Jurkat, Clone E6-1 (cell line): ENCODE data around the gene CEP68.
"Not testable (repeated sequence)": the region's sequence is repeated elsewhere in the genome, so short reads cannot be mapped to it uniquely, and the experiment has no call there.

ENCODE experiments used
- DNase-seq: peaks from one replicate; pipeline ENCODE4 v3.0.0-alpha.2; 2011; ENCODE audit warnings: low read depth, low spot score
- H3K4me3 ChIP-seq: 2 replicates; pipeline ENCODE4 v1.5.1; 2011; ENCODE audit warnings: mild to moderate bottlenecking, low read length, control low read depth, moderate library complexity

CEP68 gene

DNA sequence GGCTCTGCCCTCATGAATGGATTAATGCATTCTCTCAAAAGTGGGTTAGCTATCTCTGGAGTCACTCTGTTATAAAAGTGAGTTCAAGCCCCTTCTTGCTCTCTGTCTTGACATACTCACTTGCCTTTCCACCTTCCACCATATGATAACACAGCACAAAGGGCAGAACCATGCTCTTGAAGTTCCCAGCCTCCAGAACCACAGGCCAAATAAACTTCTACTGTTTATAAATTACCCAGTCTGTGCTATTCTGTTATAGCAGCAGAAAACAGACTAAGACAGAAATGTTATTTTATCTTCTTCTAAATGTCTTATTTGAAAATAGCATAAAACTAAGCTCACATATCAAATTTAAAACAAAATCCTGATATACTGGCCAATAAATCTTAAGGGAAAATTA, 58.7 kb downstream of the CEP68 start:
- DNase-seq = no peak

GRCh38 chr2:65116645-65117044, 60.4 kb downstream of the CEP68 start:
- no peak overlapping the region for H3K4me3 ChIP-seq
- no peak for DNase-seq

More for the DNA sequence above, 58.7 kb downstream of the CEP68 start:
- no peak overlapping the region for H3K4me3 ChIP-seq

GRCh38 chr2:65120990-65121693, 64.9 kb downstream of the CEP68 start:
- no peak for DNase-seq
- no peak overlapping the region for H3K4me3 ChIP-seq

DNA sequence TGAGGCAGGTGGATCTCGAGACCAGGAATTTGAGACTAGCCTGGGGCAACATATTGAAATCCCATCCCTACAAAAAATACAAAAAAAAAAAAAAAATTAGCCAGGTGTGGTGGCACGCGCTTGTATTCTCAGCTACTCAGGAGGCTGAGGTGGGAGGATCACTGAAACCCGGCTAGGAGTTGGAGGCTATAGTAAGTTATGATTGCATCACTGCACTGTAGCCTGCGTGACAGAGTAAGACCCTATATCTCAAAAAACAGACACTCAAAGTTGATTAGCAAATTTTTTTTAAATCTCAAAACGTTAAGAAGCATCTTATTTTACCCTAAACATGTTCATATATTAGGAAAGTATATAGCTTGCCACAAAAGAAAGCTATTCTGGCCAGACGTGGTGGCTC, 66.1 kb downstream of the CEP68 start:
- no peak for DNase-seq
- no peak overlapping the region for H3K4me3 ChIP-seq

DNA sequence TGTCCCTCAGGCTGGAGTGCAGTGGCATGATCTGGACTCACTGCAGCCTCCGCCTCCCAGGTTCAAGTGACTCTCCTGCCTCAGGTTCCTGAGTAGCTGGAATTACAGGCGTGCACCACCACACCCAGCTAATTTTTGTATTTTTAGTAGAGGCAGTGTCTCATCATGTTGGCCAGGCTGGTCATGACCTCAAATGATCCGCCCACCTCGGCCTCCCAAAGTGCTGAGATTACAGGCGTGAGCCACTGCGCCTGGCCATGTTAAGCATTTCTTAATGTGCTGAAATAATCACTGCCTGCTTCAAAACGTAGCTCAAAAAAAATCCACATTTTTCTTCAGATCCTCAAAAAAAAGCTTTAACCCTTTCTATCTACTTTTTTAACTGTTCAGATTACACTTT, 69.2 kb downstream of the CEP68 start:
- H3K4me3 ChIP-seq, DNase-seq: not testable (repeated sequence)

GRCh38 chr2:65128297-65129190, 72.3 kb downstream of the CEP68 start:
- no peak for DNase-seq
- peak overlapping the region; percentile 98 for H3K4me3 ChIP-seq

GRCh38 chr2:65129286-65129825, 73.1 kb downstream of the CEP68 start:
- H3K4me3 ChIP-seq = peak overlapping the region; percentile 98
- DNase-seq = no peak

DNA sequence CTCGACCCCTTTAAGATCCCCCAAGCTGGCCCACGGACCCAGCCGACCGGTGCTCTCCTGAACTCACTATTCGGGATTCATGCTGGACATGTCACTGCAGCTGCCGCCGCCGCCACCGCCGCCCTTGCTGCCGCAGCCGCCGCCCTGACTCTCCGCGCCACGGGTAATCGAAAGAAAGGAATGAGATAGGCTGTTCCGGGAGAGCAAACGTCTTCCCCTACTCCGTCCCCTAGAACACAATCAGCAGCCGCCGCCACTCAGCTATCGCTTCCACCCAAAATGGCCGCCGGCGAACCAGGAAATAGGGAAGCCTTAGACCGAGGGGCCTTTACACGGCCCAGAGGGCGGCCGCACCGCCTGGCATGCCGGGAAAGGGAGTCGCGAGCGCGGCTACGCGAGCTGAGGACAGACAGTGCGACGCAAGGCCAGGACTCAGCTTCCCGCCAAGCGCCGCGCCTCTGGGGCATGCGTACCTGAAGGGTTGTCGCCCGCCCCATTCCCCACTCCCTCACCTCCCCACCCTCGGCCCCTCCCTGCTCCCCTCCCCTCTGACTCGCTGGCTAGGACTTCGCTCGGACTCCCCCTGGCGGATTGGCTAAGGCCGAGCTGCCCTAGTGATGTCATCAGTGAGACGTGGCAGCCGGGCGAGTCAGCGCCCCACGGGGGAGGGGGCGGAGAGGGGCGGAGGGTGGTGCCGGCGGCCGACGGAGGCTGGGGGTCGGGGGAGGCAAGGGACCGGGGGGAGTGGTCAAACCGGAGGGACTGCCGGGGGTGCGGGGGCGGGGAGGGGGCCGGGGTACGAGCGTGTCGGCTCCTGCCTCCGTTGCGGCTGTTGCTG, 73.8 kb downstream of the CEP68 start, which contains the start of gene RAB1A:
TSS of gene RAB1A (minus strand) at position 281 of the 838 bp plus-strand sequence. CDS start at position 90, 191 bp downstream.
- DNase-seq = peak; percentile 98
- H3K4me3 ChIP-seq = peak within 1 kb of the TSS; percentile 98

- H3K4me3 ChIP-seq = peak overlapping the region; percentile 98
- DNase-seq = no peak
These were observed 74.5 kb downstream of the CEP68 start for GRCh38 chr2:65130664-65131175.

GRCh38 chr2:65132930-65133329, 76.7 kb downstream of the CEP68 start:
- not testable (repeated sequence) for DNase-seq, H3K4me3 ChIP-seq

DNA sequence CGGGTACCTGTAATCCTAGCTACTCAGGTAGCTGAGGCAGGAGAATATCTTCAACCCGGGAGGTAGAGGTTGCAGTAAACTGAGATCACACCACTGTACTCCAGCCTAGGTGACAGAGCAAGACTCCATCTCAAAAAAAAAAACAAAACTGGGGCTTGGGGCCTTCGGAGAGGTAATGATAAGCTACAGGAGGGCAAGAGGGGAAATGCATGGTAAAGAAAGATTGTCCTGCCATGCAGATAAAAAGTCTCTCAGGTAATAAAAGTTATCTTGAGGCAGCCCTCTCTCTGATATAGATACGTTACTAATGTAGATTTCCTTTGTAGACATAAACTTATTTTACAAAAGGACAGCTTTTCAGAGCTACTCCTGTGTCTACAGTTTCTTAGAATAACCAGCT, 77.4 kb downstream of the CEP68 start:
- no peak overlapping the region for H3K4me3 ChIP-seq
- DNase-seq = no peak

- no peak for DNase-seq
- H3K4me3 ChIP-seq = no peak overlapping the region
These were observed 77.9 kb downstream of the CEP68 start for GRCh38 chr2:65134158-65134557.

GRCh38 chr2:65136253-65136652, 80.0 kb downstream of the CEP68 start:
- DNase-seq = no peak
- H3K4me3 ChIP-seq = no peak overlapping the region
